Measurements from ENCODE around the gene NSUN3.
"Not testable (repeated sequence)": the region's sequence is repeated elsewhere in the genome, so short reads cannot be mapped to it uniquely, and the experiment has no call there.

The NSUN3 gene

GRCh38 chr3:94099311-94099710, 36.5 kb downstream of the NSUN3 start:
- H3K27ac ChIP-seq (ENCODE audit: low read depth, low read length), result no peak overlapping the region
- H2AFZ ChIP-seq (ENCODE audit: insufficient read depth, low read length, poor library complexity), result no peak overlapping the region
- H3K4me3 ChIP-seq (ENCODE audit: low read depth, low read length), result no peak overlapping the region
- DNase-seq, result no peak
- no peak overlapping the region for H3K4me2 ChIP-seq (ENCODE audit: low read length)
- H4K91ac ChIP-seq (ENCODE audit: low read depth, low read length), result no peak overlapping the region
- H2BK12ac ChIP-seq (ENCODE audit: low read length), result no peak overlapping the region
- H2BK120ac ChIP-seq (ENCODE audit: insufficient read depth, low read length, poor library complexity), result no peak overlapping the region
- WGBS (ENCODE audit: extremely low coverage, insufficient coverage, insufficient read length), result no CpG with 5 or more reads among the region's 1 CpG
- H3K18ac ChIP-seq (ENCODE audit: low read length), result no peak overlapping the region
- H4K8ac ChIP-seq (ENCODE audit: low read depth, low read length), result no peak overlapping the region
- H3K79me1 ChIP-seq (ENCODE audit: low read length), result no peaks in the 10 kb centered on the region
- no peak overlapping the region for H3K9ac ChIP-seq (ENCODE audit: low read length)
- no peak overlapping the region for H3K23ac ChIP-seq (ENCODE audit: low read length)
- H3K36me3 ChIP-seq (ENCODE audit: control insufficient read depth in 1 of 2, insufficient read depth in 2 of 2, low read length in 2 of 2), result peaks cover 0 to 3% of the 10 kb centered on the region in 2 experiments
- H2BK5ac ChIP-seq (ENCODE audit: low read depth, low read length, poor library complexity), result no peak overlapping the region
- H3K27me3 ChIP-seq (ENCODE audit: insufficient read depth, low read length), result no peaks in the 10 kb centered on the region
- no peak overlapping the region for H4K12ac ChIP-seq (ENCODE audit: low read depth, low read length)
- H3K79me2 ChIP-seq (ENCODE audit: control insufficient read depth, insufficient read depth, low read length, poor library complexity), result no peaks in the 10 kb centered on the region
- H2AK5ac ChIP-seq (ENCODE audit: low read length), result no peak overlapping the region
- H3K4me1 ChIP-seq (ENCODE audit: control insufficient read depth in 1 of 2, insufficient read depth in 2 of 2, low read length in 2 of 2), result no peaks in the 10 kb centered on the region
- H3K9me3 ChIP-seq (ENCODE audit: insufficient read depth, low read depth, low read length), result no peaks in the 10 kb centered on the region
- no peak overlapping the region for H3K14ac ChIP-seq (ENCODE audit: low read length)
- no peak overlapping the region for H3K4ac ChIP-seq (ENCODE audit: low read depth, low read length)

GRCh38 chr3:94101860-94102259, 39.0 kb downstream of the NSUN3 start:
- no peak overlapping the region for H3K9ac ChIP-seq (ENCODE audit: low read length)
- no CpG with 5 or more reads among the region's 4 CpGs for WGBS (ENCODE audit: extremely low coverage, insufficient coverage, insufficient read length)
- no peaks in the 10 kb centered on the region for H3K9me3 ChIP-seq (ENCODE audit: insufficient read depth, low read depth, low read length)
- H3K27ac ChIP-seq (ENCODE audit: low read depth, low read length), result no peak overlapping the region
- H3K27me3 ChIP-seq (ENCODE audit: insufficient read depth, low read length), result no peaks in the 10 kb centered on the region
- no peak overlapping the region for H2BK5ac ChIP-seq (ENCODE audit: low read depth, low read length, poor library complexity)
- no peak overlapping the region for H2BK120ac ChIP-seq (ENCODE audit: insufficient read depth, low read length, poor library complexity)
- no peak overlapping the region for H2BK12ac ChIP-seq (ENCODE audit: low read length)
- no peaks in the 10 kb centered on the region for H3K4me1 ChIP-seq (ENCODE audit: control insufficient read depth in 1 of 2, insufficient read depth in 2 of 2, low read length in 2 of 2)
- peaks cover 0 to 1% of the 10 kb centered on the region in 2 experiments for H3K36me3 ChIP-seq (ENCODE audit: control insufficient read depth in 1 of 2, insufficient read depth in 2 of 2, low read length in 2 of 2)
- H4K12ac ChIP-seq (ENCODE audit: low read depth, low read length), result no peak overlapping the region
- H4K91ac ChIP-seq (ENCODE audit: low read depth, low read length), result no peak overlapping the region
- no peaks in the 10 kb centered on the region for H3K79me1 ChIP-seq (ENCODE audit: low read length)
- no peak overlapping the region for H3K23ac ChIP-seq (ENCODE audit: low read length)
- H3K14ac ChIP-seq (ENCODE audit: low read length), result no peak overlapping the region
- no peak for DNase-seq
- H3K79me2 ChIP-seq (ENCODE audit: control insufficient read depth, insufficient read depth, low read length, poor library complexity), result no peaks in the 10 kb centered on the region
- no peak overlapping the region for H3K4me2 ChIP-seq (ENCODE audit: low read length)
- H2AFZ ChIP-seq (ENCODE audit: insufficient read depth, low read length, poor library complexity), result no peak overlapping the region
- H4K8ac ChIP-seq (ENCODE audit: low read depth, low read length), result no peak overlapping the region
- H3K18ac ChIP-seq (ENCODE audit: low read length), result no peak overlapping the region
- H2AK5ac ChIP-seq (ENCODE audit: low read length), result no peak overlapping the region
- no peak overlapping the region for H3K4me3 ChIP-seq (ENCODE audit: low read depth, low read length)
- H3K4ac ChIP-seq (ENCODE audit: low read depth, low read length), result no peak overlapping the region

- H3K27ac ChIP-seq (ENCODE audit: low read depth, low read length), result no peak overlapping the region
- WGBS (ENCODE audit: extremely low coverage, insufficient coverage, insufficient read length), result no CpG with 5 or more reads among the region's 5 CpGs
These were observed 43.4 kb downstream of the NSUN3 start for GRCh38 chr3:94106268-94106667.

GRCh38 chr3:94110232-94110631, 47.4 kb downstream of the NSUN3 start:
- H2BK120ac ChIP-seq (ENCODE audit: insufficient read depth, low read length, poor library complexity), result not testable (repeated sequence)

More at GRCh38 chr3:94106268-94106667, 43.4 kb downstream of the NSUN3 start:
- Histone ChIP-seq H4K8ac (ENCODE audit: low read depth, low read length) (no peak overlapping the region), H3K4ac (ENCODE audit: low read depth, low read length) (no peak overlapping the region), H3K9ac (ENCODE audit: low read length) (no peak overlapping the region), H3K14ac (ENCODE audit: low read length) (no peak overlapping the region), H3K4me1 (ENCODE audit: control insufficient read depth in 1 of 2, insufficient read depth in 2 of 2, low read length in 2 of 2) (no peaks in the 10 kb centered on the region), H2BK5ac (ENCODE audit: low read depth, low read length, poor library complexity) (no peak overlapping the region), H3K23ac (ENCODE audit: low read length) (no peak overlapping the region), H3K4me3 (ENCODE audit: low read depth, low read length) (no peak overlapping the region), H2AK5ac (ENCODE audit: low read length) (no peak overlapping the region), H3K36me3 (ENCODE audit: control insufficient read depth in 1 of 2, insufficient read depth in 2 of 2, low read length in 2 of 2) (peaks cover 0 to 1% of the 10 kb centered on the region in 2 experiments), H2BK12ac (ENCODE audit: low read length) (no peak overlapping the region), H3K9me3 (ENCODE audit: insufficient read depth, low read depth, low read length) (no peaks in the 10 kb centered on the region), H3K79me1 (ENCODE audit: low read length) (no peaks in the 10 kb centered on the region), H3K27me3 (ENCODE audit: insufficient read depth, low read length) (no peaks in the 10 kb centered on the region), H2BK120ac (ENCODE audit: insufficient read depth, low read length, poor library complexity) (no peak overlapping the region), H4K91ac (ENCODE audit: low read depth, low read length) (no peak overlapping the region), H3K79me2 (ENCODE audit: control insufficient read depth, insufficient read depth, low read length, poor library complexity) (no peaks in the 10 kb centered on the region), H2AFZ (ENCODE audit: insufficient read depth, low read length, poor library complexity) (no peak overlapping the region), H3K4me2 (ENCODE audit: low read length) (no peak overlapping the region), H3K18ac (ENCODE audit: low read length) (no peak overlapping the region), H4K12ac (ENCODE audit: low read depth, low read length) (no peak overlapping the region)
- DNase-seq, result peak in 1 of 2 donors; percentile 26

More at GRCh38 chr3:94110232-94110631, 47.4 kb downstream of the NSUN3 start:
- not testable (repeated sequence) for H3K4me1 ChIP-seq (ENCODE audit: control insufficient read depth in 1 of 2, insufficient read depth in 2 of 2, low read length in 2 of 2); H3K79me1 ChIP-seq (ENCODE audit: low read length); H2AK5ac ChIP-seq (ENCODE audit: low read length); H3K36me3 ChIP-seq (ENCODE audit: control insufficient read depth in 1 of 2, insufficient read depth in 2 of 2, low read length in 2 of 2); H3K4me2 ChIP-seq (ENCODE audit: low read length); H3K27ac ChIP-seq (ENCODE audit: low read depth, low read length); H4K8ac ChIP-seq (ENCODE audit: low read depth, low read length); H4K12ac ChIP-seq (ENCODE audit: low read depth, low read length); H3K9ac ChIP-seq (ENCODE audit: low read length); H2BK5ac ChIP-seq (ENCODE audit: low read depth, low read length, poor library complexity); H3K4ac ChIP-seq (ENCODE audit: low read depth, low read length); H4K91ac ChIP-seq (ENCODE audit: low read depth, low read length); H3K4me3 ChIP-seq (ENCODE audit: low read depth, low read length); H3K18ac ChIP-seq (ENCODE audit: low read length); H3K27me3 ChIP-seq (ENCODE audit: insufficient read depth, low read length); H3K14ac ChIP-seq (ENCODE audit: low read length); H3K79me2 ChIP-seq (ENCODE audit: control insufficient read depth, insufficient read depth, low read length, poor library complexity); H2BK12ac ChIP-seq (ENCODE audit: low read length); H3K9me3 ChIP-seq (ENCODE audit: insufficient read depth, low read depth, low read length); H3K23ac ChIP-seq (ENCODE audit: low read length); H2AFZ ChIP-seq (ENCODE audit: insufficient read depth, low read length, poor library complexity)
- DNase-seq, result peak; percentile 22 to 63
